Measurements from ENCODE around the gene ADCY3.

Gene ADCY3

GRCh38 chr2:24787532-24787931, 132.5 kb downstream of the ADCY3 start:
- Histone ChIP-seq H3K27me3 (ENCODE audit: insufficient read depth, low read length) (no peaks in the 10 kb centered on the region), H3K4me2 (ENCODE audit: low read length) (no peak overlapping the region), H3K79me2 (ENCODE audit: insufficient read depth, low read length) (no peaks in the 10 kb centered on the region), H3K9me3 (ENCODE audit: low read length) (peaks cover 15% of the 10 kb centered on the region), H4K20me1 (ENCODE audit: insufficient read depth, low read length) (no peaks in the 10 kb centered on the region), H3K36me3 (ENCODE audit: insufficient read depth, low read length) (no peaks in the 10 kb centered on the region; the same call in 1 of the 2 replicates), H3F3A (ENCODE audit: insufficient read depth, low read length) (no peaks in the 10 kb centered on the region), H3K9ac (ENCODE audit: low read length) (no peak overlapping the region), H3K9me2 (ENCODE audit: low read depth, low read length) (no peaks in the 10 kb centered on the region), H3K4me3 (ENCODE audit: low read depth, low read length, poor library complexity, severe bottlenecking) (no peak overlapping the region), H3K27ac (ENCODE audit: low read depth, low read length, poor library complexity, severe bottlenecking) (peak overlapping the region; percentile 85), H2AFZ (ENCODE audit: low read length) (no peak overlapping the region), H3K4me1 (ENCODE audit: insufficient read depth, low read length, severe bottlenecking) (peaks cover 28% of the 10 kb centered on the region)
- TF ChIP-seq, protein P1, sequence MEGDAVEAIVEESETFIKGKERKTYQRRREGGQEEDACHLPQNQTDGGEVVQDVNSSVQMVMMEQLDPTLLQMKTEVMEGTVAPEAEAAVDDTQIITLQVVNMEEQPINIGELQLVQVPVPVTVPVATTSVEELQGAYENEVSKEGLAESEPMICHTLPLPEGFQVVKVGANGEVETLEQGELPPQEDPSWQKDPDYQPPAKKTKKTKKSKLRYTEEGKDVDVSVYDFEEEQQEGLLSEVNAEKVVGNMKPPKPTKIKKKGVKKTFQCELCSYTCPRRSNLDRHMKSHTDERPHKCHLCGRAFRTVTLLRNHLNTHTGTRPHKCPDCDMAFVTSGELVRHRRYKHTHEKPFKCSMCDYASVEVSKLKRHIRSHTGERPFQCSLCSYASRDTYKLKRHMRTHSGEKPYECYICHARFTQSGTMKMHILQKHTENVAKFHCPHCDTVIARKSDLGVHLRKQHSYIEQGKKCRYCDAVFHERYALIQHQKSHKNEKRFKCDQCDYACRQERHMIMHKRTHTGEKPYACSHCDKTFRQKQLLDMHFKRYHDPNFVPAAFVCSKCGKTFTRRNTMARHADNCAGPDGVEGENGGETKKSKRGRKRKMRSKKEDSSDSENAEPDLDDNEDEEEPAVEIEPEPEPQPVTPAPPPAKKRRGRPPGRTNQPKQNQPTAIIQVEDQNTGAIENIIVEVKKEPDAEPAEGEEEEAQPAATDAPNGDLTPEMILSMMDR (IDR thresholded peaks at IDR 0.05; ENCODE audit: low read length), result no peak
- no peak for TF ChIP-seq EZH2 (IDR thresholded peaks at IDR 0.05; ENCODE audit: borderline replicate concordance, low read length)

DNA sequence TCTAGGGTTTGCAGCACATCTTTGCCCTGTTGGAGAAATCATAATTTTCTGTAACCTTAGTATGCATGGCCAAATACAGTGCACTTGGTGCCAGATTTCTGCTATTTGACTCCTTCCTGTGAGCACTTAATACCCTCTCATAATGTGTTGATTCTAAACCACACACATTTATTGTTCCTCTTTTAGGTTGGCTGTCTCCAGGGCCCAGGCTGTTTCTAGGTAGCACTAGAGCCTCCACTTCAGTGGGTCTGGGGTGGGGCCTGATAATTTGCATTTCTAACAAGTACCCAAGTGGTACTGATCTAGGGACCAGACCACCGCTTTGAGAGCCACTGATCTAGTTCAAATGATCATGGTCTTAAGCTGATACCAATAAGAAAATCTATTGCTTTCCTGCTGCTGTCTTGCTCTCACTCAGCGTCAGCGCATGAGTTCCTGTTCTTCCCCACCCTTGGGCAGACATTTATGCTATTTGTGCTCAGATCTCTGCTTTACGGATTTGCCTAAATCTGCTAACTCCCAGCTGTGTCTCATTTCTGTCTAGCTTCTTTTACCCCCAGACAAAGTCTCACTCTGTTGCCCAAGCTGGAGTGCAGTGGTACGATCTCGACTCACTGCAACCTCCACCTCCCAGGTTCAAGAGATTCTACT, 134.2 kb downstream of the ADCY3 start:
- H3K4me1 ChIP-seq (ENCODE audit: insufficient read depth, low read length, severe bottlenecking), result peaks cover 15% of the 10 kb centered on the region
- no peaks in the 10 kb centered on the region for H3K79me2 ChIP-seq (ENCODE audit: insufficient read depth, low read length)
- peak overlapping the region; percentile 39; the same call in 1 of the 2 replicates for H2AFZ ChIP-seq (ENCODE audit: low read length)
- H3K9me3 ChIP-seq (ENCODE audit: low read length), result peaks cover 15% of the 10 kb centered on the region
- H4K20me1 ChIP-seq (ENCODE audit: insufficient read depth, low read length), result no peaks in the 10 kb centered on the region
- H3F3A ChIP-seq (ENCODE audit: insufficient read depth, low read length), result no peaks in the 10 kb centered on the region
- peak overlapping the region; percentile 85 for H3K27ac ChIP-seq (ENCODE audit: low read depth, low read length, poor library complexity, severe bottlenecking)
- H3K36me3 ChIP-seq (ENCODE audit: insufficient read depth, low read length), result no peaks in the 10 kb centered on the region; the same call in 1 of the 2 replicates
- H3K27me3 ChIP-seq (ENCODE audit: insufficient read depth, low read length), result no peaks in the 10 kb centered on the region
- peak overlapping the region; percentile 34 for H3K4me3 ChIP-seq (ENCODE audit: low read depth, low read length, poor library complexity, severe bottlenecking)
- H3K9me2 ChIP-seq (ENCODE audit: low read depth, low read length), result no peaks in the 10 kb centered on the region
- TF ChIP-seq EZH2 (IDR thresholded peaks at IDR 0.05; ENCODE audit: borderline replicate concordance, low read length), result no peak
- TF ChIP-seq, protein P1 (IDR thresholded peaks at IDR 0.05; ENCODE audit: low read length), result no peak
- H3K9ac ChIP-seq (ENCODE audit: low read length), result peak overlapping the region; percentile 26; the same call in 1 of the 2 replicates
- peak overlapping the region; percentile 56 for H3K4me2 ChIP-seq (ENCODE audit: low read length)

- Histone ChIP-seq H2AFZ (ENCODE audit: low read length) (no peak overlapping the region), H3F3A (ENCODE audit: insufficient read depth, low read length) (no peaks in the 10 kb centered on the region), H3K27me3 (ENCODE audit: insufficient read depth, low read length) (no peaks in the 10 kb centered on the region), H3K4me3 (ENCODE audit: low read depth, low read length, poor library complexity, severe bottlenecking) (no peak overlapping the region), H3K9me3 (ENCODE audit: low read length) (peaks cover 15% of the 10 kb centered on the region), H3K27ac (ENCODE audit: low read depth, low read length, poor library complexity, severe bottlenecking) (no peak overlapping the region), H3K79me2 (ENCODE audit: insufficient read depth, low read length) (no peaks in the 10 kb centered on the region), H3K9ac (ENCODE audit: low read length) (no peak overlapping the region), H4K20me1 (ENCODE audit: insufficient read depth, low read length) (no peaks in the 10 kb centered on the region), H3K9me2 (ENCODE audit: low read depth, low read length) (no peaks in the 10 kb centered on the region), H3K36me3 (ENCODE audit: insufficient read depth, low read length) (no peaks in the 10 kb centered on the region; the same call in 1 of the 2 replicates), H3K4me2 (ENCODE audit: low read length) (no peak overlapping the region), H3K4me1 (ENCODE audit: insufficient read depth, low read length, severe bottlenecking) (peaks cover 15% of the 10 kb centered on the region)
- TF ChIP-seq, protein P1 (IDR thresholded peaks at IDR 0.05; ENCODE audit: low read length), result no peak
- TF ChIP-seq EZH2 (IDR thresholded peaks at IDR 0.05; ENCODE audit: borderline replicate concordance, low read length), result no peak
Measured at GRCh38 chr2:24783641-24784040, 136.4 kb downstream of the ADCY3 start.

Data from OCI-LY1 (cell line).